ENCODE data around the gene OGT.
"Not testable (repeated sequence)": the region's sequence is repeated elsewhere in the genome, so short reads cannot be mapped to it uniquely, and the experiment has no call there.

OGT gene

GRCh38 chrX:71540801-71541200 lies 7.9 kb downstream of the OGT start:
- no peak for DNase-seq (ENCODE audit: low read depth)

- DNase-seq (ENCODE audit: low read depth), result no peak
These were observed 8.5 kb downstream of the OGT start for GRCh38 chrX:71541210-71542022.

GRCh38 chrX:71542411-71542810 lies 9.5 kb downstream of the OGT start:
- DNase-seq (ENCODE audit: low read depth), result no peak

- DNase-seq (ENCODE audit: low read depth), result no peak
These were observed 9.9 kb downstream of the OGT start for GRCh38 chrX:71542825-71543224.

GRCh38 chrX:71543316-71543715 lies 10.4 kb downstream of the OGT start:
- no peak for DNase-seq (ENCODE audit: low read depth)

- no peak for DNase-seq (ENCODE audit: low read depth)
These were observed 12.5 kb downstream of the OGT start for GRCh38 chrX:71545364-71545763.

GRCh38 chrX:71546879-71547278 lies 14.0 kb downstream of the OGT start:
- DNase-seq (ENCODE audit: low read depth), result no peak

- DNase-seq (ENCODE audit: low read depth), result no peak
These were observed 14.4 kb downstream of the OGT start for GRCh38 chrX:71547339-71547738.

- no peak for DNase-seq (ENCODE audit: low read depth)
These were observed 17.1 kb downstream of the OGT start for GRCh38 chrX:71549986-71550385.

- no peak for DNase-seq (ENCODE audit: low read depth)
These were observed 17.7 kb downstream of the OGT start for GRCh38 chrX:71550578-71550977.

GRCh38 chrX:71556036-71556435 lies 23.1 kb downstream of the OGT start:
- DNase-seq (ENCODE audit: low read depth), result no peak

GRCh38 chrX:71558920-71559319 lies 26.0 kb downstream of the OGT start:
- DNase-seq (ENCODE audit: low read depth), result no peak

GRCh38 chrX:71559773-71560172 lies 26.9 kb downstream of the OGT start:
- not testable (repeated sequence) for DNase-seq (ENCODE audit: low read depth)

- DNase-seq (ENCODE audit: low read depth), result no peak
These were observed 31.0 kb downstream of the OGT start for GRCh38 chrX:71563921-71564320.

- no peak for DNase-seq (ENCODE audit: low read depth)
These were observed 32.7 kb downstream of the OGT start for GRCh38 chrX:71565474-71566041.

- not testable (repeated sequence) for DNase-seq (ENCODE audit: low read depth)
These were observed 38.5 kb downstream of the OGT start for GRCh38 chrX:71571390-71571789.

- DNase-seq (ENCODE audit: low read depth), result no peak
These were observed 40.7 kb downstream of the OGT start for GRCh38 chrX:71573590-71573989.

GRCh38 chrX:71577682-71578081 lies 44.8 kb downstream of the OGT start:
- no peak for DNase-seq (ENCODE audit: low read depth)

GRCh38 chrX:71578253-71579135 lies 45.6 kb downstream of the OGT start, which contains the start of gene GCNA:
Gene GCNA (plus strand): TSS chrX:71578437. CDS start chrX:71580822, 2,385 bp downstream.
- DNase-seq (ENCODE audit: low read depth), result no peak

- DNase-seq (ENCODE audit: low read depth), result no peak
These were observed 46.5 kb downstream of the OGT start for GRCh38 chrX:71579136-71579989.

GRCh38 chrX:71579990-71580380 lies 47.1 kb downstream of the OGT start:
- no peak for DNase-seq (ENCODE audit: low read depth)

GRCh38 chrX:71581210-71581609 lies 48.3 kb downstream of the OGT start:
- no peak for DNase-seq (ENCODE audit: low read depth)
